Neural cell (in vitro differentiated cells): ENCODE data around the gene COL23A1. TPM values are rescaled to one million over a fixed set of nuclear protein-coding genes. Genes with fewer than 3 reads are reported as not detected.

Experiments
- H2AFZ ChIP-seq: fragments of 200-600, 300-800 bp; sonication (generic), shearing (Covaris generic); 2 replicates; pipeline ENCODE4 v1.6.0; 2014; ENCODE audit warnings: low read depth, mild to moderate bottlenecking, antibody characterized with exemption, low read length, moderate library complexity
- H3F3A ChIP-seq: fragments of 200-600 bp; shearing (Covaris generic); 2 replicates; pipeline ENCODE4 v1.6.1; 2016; ENCODE audit warnings: mild to moderate bottlenecking, moderate library complexity, mixed read lengths, antibody characterized with exemption, low read length; ENCODE audit not compliant: insufficient read depth, poor library complexity, severe bottlenecking
- H3K27ac ChIP-seq: fragments of 200-600, 300-800 bp; sonication (generic), shearing (Covaris generic); 2 replicates; pipeline ENCODE4 v1.5.1; 2014; ENCODE audit warnings: mild to moderate bottlenecking, low read length, moderate library complexity
- H3K27me3 ChIP-seq: fragments of 300-800, 200-600 bp; sonication (generic), shearing (Covaris generic); 2 replicates; pipeline ENCODE4 v1.6.0; 2014; ENCODE audit warnings: mild to moderate bottlenecking, low read depth, low read length, moderate library complexity; ENCODE audit not compliant: insufficient read depth
- H3K36me3 ChIP-seq: fragments of 300-800, 200-600 bp; sonication (generic), shearing (Covaris generic); 2 replicates; pipeline ENCODE4 v1.5.1; 2014; ENCODE audit warnings: mild to moderate bottlenecking, antibody characterized with exemption, low read length, moderate library complexity; ENCODE audit not compliant: insufficient read depth
- H3K4me2 ChIP-seq: fragments of 300-800, 200-600 bp; sonication (generic), shearing (Covaris generic); 2 replicates; pipeline ENCODE4 v1.6.0; 2014; ENCODE audit warnings: mild to moderate bottlenecking, low read length
- H3K4me3 ChIP-seq: fragments of 300-800, 200-600 bp; sonication (generic), shearing (Covaris generic); 2 replicates; pipeline ENCODE4 v1.5.1; 2014; ENCODE audit warnings: mild to moderate bottlenecking, low read length, moderate library complexity
- H3K79me2 ChIP-seq: fragments of 200-600 bp; shearing (Covaris generic); replicated peaks from 2 replicates; pipeline ENCODE4 v1.6.0; 2014; ENCODE audit warnings: mild to moderate bottlenecking, low read length, moderate library complexity; ENCODE audit not compliant: insufficient read depth
- H3K9ac ChIP-seq: fragments of 300-800, 200-600 bp; sonication (generic), shearing (Covaris generic); 2 replicates; pipeline ENCODE4 v1.6.1; 2016; ENCODE audit warnings: mild to moderate bottlenecking, low read length, mixed read lengths
- H3K9me2 ChIP-seq: fragments of 200-600 bp; shearing (Covaris generic); 2 replicates; pipeline ENCODE4 v1.6.1; 2016; ENCODE audit warnings: mild to moderate bottlenecking, low read length, mixed read lengths; ENCODE audit not compliant: insufficient read depth
- H3K9me3 ChIP-seq: fragments of 200-600, 300-800 bp; sonication (generic), shearing (Covaris generic); 2 replicates; pipeline ENCODE4 v1.6.1; 2016; ENCODE audit warnings: mild to moderate bottlenecking, mixed run types, low read length, moderate library complexity, mixed read lengths
- H4K20me1 ChIP-seq: fragments of 200-600 bp; shearing (Covaris generic); 2 replicates; pipeline ENCODE4 v1.6.1; 2016; ENCODE audit warnings: mild to moderate bottlenecking, mixed run types; ENCODE audit not compliant: insufficient read depth
- CTCF ChIP-seq: fragments of 450-650 bp; IDR thresholded peaks from 2 replicates; pipeline ENCODE4 v1.5.1; 2014; ENCODE audit warnings: antibody characterized with exemption, mild to moderate bottlenecking, moderate library complexity; ENCODE audit not compliant: poor library complexity, severe bottlenecking
- EP300 ChIP-seq: fragments of 450-650 bp; conservative IDR thresholded peaks from 2 replicates; pipeline ENCODE4 v1.6.1; 2014; ENCODE audit warnings: antibody characterized with exemption, mild to moderate bottlenecking, moderate library complexity; ENCODE audit not compliant: poor library complexity, severe bottlenecking
- EZH2 ChIP-seq: fragments of 200-600, 300-800 bp; shearing (Covaris generic), sonication (generic); IDR thresholded peaks from 2 replicates; pipeline ENCODE4 v1.6.1; 2014; ENCODE audit warnings: antibody characterized with exemption, low read length, borderline replicate concordance, mild to moderate bottlenecking; ENCODE audit not compliant: insufficient read depth, poor library complexity, severe bottlenecking
- MXI1 ChIP-seq: fragments of 450-650 bp; conservative IDR thresholded peaks from 2 replicates; pipeline ENCODE4 v1.6.1; 2014; ENCODE audit warnings: antibody characterized with exemption, mild to moderate bottlenecking; ENCODE audit not compliant: poor library complexity, severe bottlenecking
- POLR2AphosphoS5 ChIP-seq: IDR thresholded peaks from 2 replicates; pipeline ENCODE4 v1.6.1; 2012
- RAD21 ChIP-seq: fragments of 450-650 bp; conservative IDR thresholded peaks from 2 replicates; pipeline ENCODE4 v1.6.1; 2014; ENCODE audit warnings: antibody characterized with exemption, mild to moderate bottlenecking, moderate library complexity
- REST ChIP-seq: IDR thresholded peaks from 2 replicates; pipeline ENCODE4 v1.6.1; 2012; ENCODE audit warnings: borderline replicate concordance
- SMC3 ChIP-seq: fragments of 450-650 bp; conservative IDR thresholded peaks from 2 replicates; pipeline ENCODE4 v1.6.1; 2014; ENCODE audit warnings: antibody characterized with exemption, mild to moderate bottlenecking, moderate library complexity; ENCODE audit not compliant: poor library complexity
- TAF1 ChIP-seq: IDR thresholded peaks from 2 replicates; pipeline ENCODE4 v1.6.1; 2012; ENCODE audit warnings: low read depth
- polyA plus RNA-seq: library from polyadenylated mRNA; depleted of rRNA; stranded (reverse); fragments of >200 nt; gene quantifications from 2 replicates; pipeline ENCODE4 v1.2.3, GENCODE V29; 2014

COL23A1 gene
- polyA plus RNA-seq, 1 donor from 2014 or later = not detected

GRCh38 chr5:178210686-178211085, 379.5 kb downstream of the COL23A1 start:
- no peaks in the 10 kb centered on the region for H3K9me2 ChIP-seq
- no peak overlapping the region for H3K4me2 ChIP-seq
- no peak overlapping the region for H2AFZ ChIP-seq
- TF ChIP-seq POLR2AphosphoS5 = no peak
- no peak for TF ChIP-seq REST
- TF ChIP-seq RAD21 = no peak
- TF ChIP-seq MXI1 = no peak
- no peak for TF ChIP-seq EP300
- no peak for TF ChIP-seq CTCF
- no peak for TF ChIP-seq SMC3
- no peak for TF ChIP-seq TAF1
- TF ChIP-seq EZH2 = no peak
- peaks cover 20% of the 10 kb centered on the region for H4K20me1 ChIP-seq
- H3K27me3 ChIP-seq = no peaks in the 10 kb centered on the region
- no peak overlapping the region for H3K27ac ChIP-seq
- H3K79me2 ChIP-seq = peaks cover 35% of the 10 kb centered on the region
- no peak overlapping the region for H3K9ac ChIP-seq
- no peaks in the 10 kb centered on the region for H3F3A ChIP-seq
- H3K36me3 ChIP-seq = peaks cover 10% of the 10 kb centered on the region
- H3K4me3 ChIP-seq = no peak overlapping the region
- no peaks in the 10 kb centered on the region for H3K9me3 ChIP-seq

GRCh38 chr5:178210073-178210535, 380.1 kb downstream of the COL23A1 start:
- Histone ChIP-seq H4K20me1 (peaks cover 24% of the 10 kb centered on the region), H3F3A (no peaks in the 10 kb centered on the region), H3K27ac (no peak overlapping the region), H3K27me3 (no peaks in the 10 kb centered on the region), H3K79me2 (peaks cover 40% of the 10 kb centered on the region), H3K36me3 (peaks cover 10% of the 10 kb centered on the region), H3K9me2 (no peaks in the 10 kb centered on the region), H2AFZ (no peak overlapping the region), H3K9ac (no peak overlapping the region), H3K4me3 (no peak overlapping the region), H3K4me2 (no peak overlapping the region), H3K9me3 (no peaks in the 10 kb centered on the region)
- no peak for TF ChIP-seq SMC3
- no peak for TF ChIP-seq CTCF
- no peak for TF ChIP-seq TAF1
- TF ChIP-seq REST = no peak
- no peak for TF ChIP-seq EZH2
- no peak for TF ChIP-seq RAD21
- no peak for TF ChIP-seq POLR2AphosphoS5
